Measurements from ENCODE around the gene HHAT.

HHAT gene

GRCh38 chr1:210596641-210597040 is 267.9 kb downstream of the HHAT start:
- no peak for DNase-seq

- DNase-seq: peak in 3 of 51 donors; percentile 10 to 33 (median 17)
Observed at GRCh38 chr1:210597555-210598134, 268.9 kb downstream of the HHAT start.

GRCh38 chr1:210598135-210598652 is 269.5 kb downstream of the HHAT start:
- DNase-seq: peak in 3 of 51 donors; percentile 21 to 48 (median 32)

GRCh38 chr1:210600421-210601159 is 271.9 kb downstream of the HHAT start:
- DNase-seq: peak in 5 of 51 donors; percentile 1 to 41 (median 12)

GRCh38 chr1:210603123-210603522 is 274.4 kb downstream of the HHAT start:
- DNase-seq: no peak

- DNase-seq: no peak
Observed at GRCh38 chr1:210605099-210605498, 276.4 kb downstream of the HHAT start.

- DNase-seq: no peak
Observed at GRCh38 chr1:210607361-210607760, 278.7 kb downstream of the HHAT start.

GRCh38 chr1:210608767-210609166 is 280.1 kb downstream of the HHAT start:
- DNase-seq: no peak

GRCh38 chr1:210616356-210616755 is 287.7 kb downstream of the HHAT start:
- no peak for DNase-seq

- no peak for DNase-seq
Observed at GRCh38 chr1:210617293-210617692, 288.6 kb downstream of the HHAT start.

- DNase-seq: no peak
Observed at GRCh38 chr1:210618369-210618768, 289.7 kb downstream of the HHAT start.

- no peak for DNase-seq
Observed at GRCh38 chr1:210620867-210621488, 292.3 kb downstream of the HHAT start.

GRCh38 chr1:210621712-210622111 is 293.0 kb downstream of the HHAT start:
- no peak for DNase-seq

- DNase-seq: peak in 16 of 51 donors; percentile 7 to 70 (median 28)
Observed at GRCh38 chr1:210624722-210625121, 296.0 kb downstream of the HHAT start.

- DNase-seq: peak in 1 of 51 donors; percentile 13
Observed at GRCh38 chr1:210625715-210626114, 297.0 kb downstream of the HHAT start.

- DNase-seq: no peak
Observed at GRCh38 chr1:210626341-210626740, 297.6 kb downstream of the HHAT start.

GRCh38 chr1:210627755-210628154 is 299.1 kb downstream of the HHAT start:
- DNase-seq: no peak

GRCh38 chr1:210629276-210629675 is 300.6 kb downstream of the HHAT start:
- DNase-seq: no peak

GRCh38 chr1:210631399-210631798 is 302.7 kb downstream of the HHAT start:
- peak in 4 of 51 donors; percentile 11 to 39 (median 21) for DNase-seq

GRCh38 chr1:210633140-210633539 is 304.4 kb downstream of the HHAT start:
- no peak for DNase-seq

GRCh38 chr1:210633636-210634035 is 304.9 kb downstream of the HHAT start:
- peak in 30 of 51 donors; percentile 7 to 71 (median 34) for DNase-seq

GRCh38 chr1:210635108-210635507 is 306.4 kb downstream of the HHAT start:
- DNase-seq: no peak

Data from hypothalamus (tissue), 51 donors.